ENCODE measurements around the gene FCRL2. TPM values are rescaled to one million over a fixed set of nuclear protein-coding genes. Genes with fewer than 3 reads are reported as not detected.

FCRL2 gene
- total RNA-seq, 4 donors from 2014 or later, result not detected

DNA sequence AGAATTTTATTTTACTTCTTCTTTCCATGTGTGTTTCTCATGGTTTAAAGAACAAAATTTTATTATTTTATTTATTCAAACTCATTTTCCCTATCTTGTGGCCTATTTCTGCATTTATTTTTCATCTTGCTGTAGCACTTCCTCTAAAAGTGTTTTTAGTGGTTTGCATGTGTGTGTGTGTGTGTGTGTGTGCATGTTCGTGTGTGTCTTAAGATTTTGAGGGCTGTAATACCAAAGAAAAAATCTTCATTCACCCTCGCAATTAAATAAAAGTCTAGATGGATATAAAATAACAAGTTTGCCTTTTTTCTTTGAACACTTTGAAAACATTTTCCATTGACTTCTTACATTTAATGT, 51.7 kb downstream of the FCRL2 start:
- no peak for DNase-seq (ENCODE audit: low spot score in 2 of 2)
- H3K4me3 ChIP-seq (ENCODE audit: low read depth, poor library complexity, severe bottlenecking), result no peak overlapping the region
- intact Hi-C loops (cut with DNase I; ENCODE audit: low total_unique reads), result no loop called here
- 60 to 66% methylated on average over 2 of the region's 2 CpGs for WGBS, 2 donors
- no peak for TF ChIP-seq POLR2A (IDR thresholded peaks at IDR 0.05)
- TF ChIP-seq, protein P1, sequence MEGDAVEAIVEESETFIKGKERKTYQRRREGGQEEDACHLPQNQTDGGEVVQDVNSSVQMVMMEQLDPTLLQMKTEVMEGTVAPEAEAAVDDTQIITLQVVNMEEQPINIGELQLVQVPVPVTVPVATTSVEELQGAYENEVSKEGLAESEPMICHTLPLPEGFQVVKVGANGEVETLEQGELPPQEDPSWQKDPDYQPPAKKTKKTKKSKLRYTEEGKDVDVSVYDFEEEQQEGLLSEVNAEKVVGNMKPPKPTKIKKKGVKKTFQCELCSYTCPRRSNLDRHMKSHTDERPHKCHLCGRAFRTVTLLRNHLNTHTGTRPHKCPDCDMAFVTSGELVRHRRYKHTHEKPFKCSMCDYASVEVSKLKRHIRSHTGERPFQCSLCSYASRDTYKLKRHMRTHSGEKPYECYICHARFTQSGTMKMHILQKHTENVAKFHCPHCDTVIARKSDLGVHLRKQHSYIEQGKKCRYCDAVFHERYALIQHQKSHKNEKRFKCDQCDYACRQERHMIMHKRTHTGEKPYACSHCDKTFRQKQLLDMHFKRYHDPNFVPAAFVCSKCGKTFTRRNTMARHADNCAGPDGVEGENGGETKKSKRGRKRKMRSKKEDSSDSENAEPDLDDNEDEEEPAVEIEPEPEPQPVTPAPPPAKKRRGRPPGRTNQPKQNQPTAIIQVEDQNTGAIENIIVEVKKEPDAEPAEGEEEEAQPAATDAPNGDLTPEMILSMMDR (IDR thresholded peaks at IDR 0.05), result no peak

DNA sequence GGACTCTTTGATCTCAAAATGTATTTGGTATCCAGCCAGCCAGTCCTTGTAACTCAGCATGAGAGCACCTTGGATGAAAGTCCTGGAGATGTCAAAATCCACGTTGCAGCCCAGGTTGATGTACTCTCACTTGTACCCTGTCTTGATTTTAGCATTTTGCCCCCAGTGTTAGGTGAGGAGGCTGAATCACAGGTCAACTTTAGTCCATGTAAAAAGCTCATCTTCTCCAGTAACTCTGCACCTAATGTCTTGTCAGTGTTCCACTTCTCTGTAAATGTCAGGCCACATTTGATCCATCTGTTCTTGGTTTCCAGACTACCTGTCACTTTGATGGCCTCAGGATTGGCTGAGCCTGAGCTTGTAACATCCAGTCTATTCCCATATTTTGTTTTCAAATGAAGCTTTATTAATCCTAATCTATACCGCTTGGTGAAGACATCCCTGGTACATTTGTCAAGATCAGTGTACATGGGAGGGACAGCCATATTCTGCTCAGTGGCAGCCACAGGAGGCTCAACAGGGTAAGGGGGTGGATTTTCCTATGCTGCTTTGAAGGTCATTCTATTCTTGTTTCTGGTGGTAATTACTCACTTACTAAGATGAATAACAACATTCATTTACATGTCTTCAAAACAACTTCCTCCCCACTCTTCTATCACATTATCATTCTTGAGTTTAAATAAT, 52.3 kb downstream of the FCRL2 start:
- 61 to 70% methylated on average over 2 of the region's 2 CpGs for WGBS, 2 donors
- H3K4me3 ChIP-seq (ENCODE audit: low read depth, poor library complexity, severe bottlenecking), result no peak overlapping the region
- DNase-seq (ENCODE audit: low spot score in 2 of 2), result no peak
- TF ChIP-seq POLR2A (IDR thresholded peaks at IDR 0.05), result no peak
- TF ChIP-seq, protein P1 (IDR thresholded peaks at IDR 0.05), result no peak
- intact Hi-C loops (cut with DNase I; ENCODE audit: low total_unique reads), result no loop called here

DNA sequence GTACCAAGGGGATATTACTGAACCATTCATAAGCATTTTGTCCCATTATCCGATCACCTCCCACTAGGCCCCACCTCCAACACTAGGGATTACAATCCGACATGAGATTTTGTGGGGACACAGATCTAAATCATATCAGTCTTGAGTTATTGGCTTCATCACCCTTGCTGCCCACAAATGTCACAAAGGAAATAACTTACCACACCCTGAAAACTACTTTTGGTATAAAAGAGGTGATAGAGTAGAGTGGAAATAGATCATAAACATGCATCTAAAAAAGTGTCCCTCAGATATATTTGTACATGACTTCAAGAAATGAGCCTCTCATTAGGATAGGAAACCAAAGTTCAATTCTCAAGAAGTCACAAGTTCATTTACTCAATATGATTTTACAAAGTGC, 53.8 kb downstream of the FCRL2 start:
- H3K4me3 ChIP-seq (ENCODE audit: low read depth, poor library complexity, severe bottlenecking), result no peak overlapping the region
- 86 to 87% methylated on average over 2 of the region's 2 CpGs for WGBS, 2 donors
- intact Hi-C loops (cut with DNase I; ENCODE audit: low total_unique reads), result no loop called here
- TF ChIP-seq, protein P1 (IDR thresholded peaks at IDR 0.05), result no peak
- TF ChIP-seq POLR2A (IDR thresholded peaks at IDR 0.05), result no peak
- no peak for DNase-seq (ENCODE audit: low spot score in 2 of 2)

DNA sequence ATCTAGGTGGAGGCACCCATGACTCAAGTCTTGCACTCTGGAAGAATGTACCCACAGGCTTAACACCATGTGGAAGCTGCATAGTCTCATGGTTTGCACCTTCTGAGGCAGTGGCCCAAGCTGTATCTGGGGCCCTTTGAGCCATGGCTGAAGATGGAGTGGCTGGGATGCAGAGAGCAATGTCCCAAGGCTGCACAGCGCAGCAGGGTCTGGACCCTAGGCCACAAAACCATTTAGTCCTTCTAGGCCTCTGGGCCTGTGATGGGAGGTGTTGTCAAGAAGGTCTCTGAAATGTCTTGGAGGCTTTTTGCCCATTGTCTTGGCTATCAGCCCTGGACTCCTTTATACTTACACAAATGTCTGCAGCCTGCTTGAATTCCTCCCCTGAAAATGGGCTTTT, 54.9 kb downstream of the FCRL2 start:
- 85 to 92% methylated on average over 1 of the region's 1 CpG for WGBS, 2 donors
- no peak for DNase-seq (ENCODE audit: low spot score in 2 of 2)
- H3K4me3 ChIP-seq (ENCODE audit: low read depth, poor library complexity, severe bottlenecking), result no peak overlapping the region
- intact Hi-C loops (cut with DNase I; ENCODE audit: low total_unique reads), result no loop called here
- no peak for TF ChIP-seq POLR2A (IDR thresholded peaks at IDR 0.05)
- TF ChIP-seq, protein P1 (IDR thresholded peaks at IDR 0.05), result no peak

DNA sequence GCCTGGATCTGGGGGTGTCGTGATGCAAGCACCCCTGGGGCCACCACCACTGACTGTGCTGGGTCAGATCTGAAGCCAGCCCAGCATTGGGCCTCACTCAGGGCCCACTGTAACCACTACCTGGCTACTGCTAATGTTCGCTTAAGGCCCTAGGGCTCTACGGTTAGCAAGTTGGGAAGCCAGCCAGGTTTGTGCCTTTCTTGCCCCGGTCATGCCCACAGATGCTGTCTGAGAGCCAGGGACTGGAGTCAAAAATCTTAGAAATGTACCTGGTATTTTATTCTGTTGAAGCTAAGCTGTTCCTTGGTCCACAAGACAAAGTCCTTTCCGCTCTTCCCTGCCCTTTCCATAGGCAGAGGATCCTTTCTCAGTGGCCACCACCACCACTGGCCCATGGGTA, 61.2 kb downstream of the FCRL2 start:
- WGBS, 2 donors, result 65 to 68% methylated on average over 5 of the region's 5 CpGs
- no peak overlapping the region for H3K4me3 ChIP-seq (ENCODE audit: low read depth, poor library complexity, severe bottlenecking)
- no peak for DNase-seq (ENCODE audit: low spot score in 2 of 2)
- intact Hi-C loops (cut with DNase I; ENCODE audit: low total_unique reads), result no loop called here
- TF ChIP-seq POLR2A (IDR thresholded peaks at IDR 0.05), result no peak
- TF ChIP-seq, protein P1 (IDR thresholded peaks at IDR 0.05), result no peak

DNA sequence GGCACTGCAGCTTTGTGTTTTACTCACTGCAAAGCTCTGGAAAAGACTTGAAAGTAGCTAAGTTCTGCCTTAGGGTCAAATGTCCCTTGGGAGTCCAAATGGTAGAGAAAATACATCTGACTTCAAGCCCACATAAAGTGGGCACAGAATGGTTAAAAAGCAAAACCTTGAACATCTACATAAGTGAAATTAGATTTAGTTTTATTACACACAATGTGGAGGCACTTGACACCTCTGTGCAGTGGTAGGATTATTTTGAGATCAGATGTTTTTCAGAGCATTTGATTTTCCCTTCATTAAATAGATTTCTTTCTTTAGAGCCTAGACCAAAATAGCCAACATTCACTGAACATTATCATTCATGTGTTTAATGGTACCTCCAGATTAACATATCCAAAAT, 65.1 kb downstream of the FCRL2 start:
- intact Hi-C loops (cut with DNase I; ENCODE audit: low total_unique reads), result no loop called here
- DNase-seq (ENCODE audit: low spot score in 2 of 2), result no peak
- no peak overlapping the region for H3K4me3 ChIP-seq (ENCODE audit: low read depth, poor library complexity, severe bottlenecking)
- TF ChIP-seq POLR2A (IDR thresholded peaks at IDR 0.05), result no peak
- TF ChIP-seq, protein P1 (IDR thresholded peaks at IDR 0.05), result no peak

All from lower leg skin (tissue), 4 donors.